Small intestine (tissue), 7 donors: ENCODE results near the gene FGD5. TPM values are rescaled to one million over a fixed set of nuclear protein-coding genes. Genes with fewer than 3 reads are reported as not detected.

Source experiments
- DNase-seq, 2 donors: peaks; one replicate each; pipeline versions ENCODE4 v3.0.0 to v3.0.0-alpha.2; 2013
- FAIRE-seq: peaks from 2 replicates; lab custom pipeline; 2012; peaks lifted over from hg19 to GRCh38; lab: Jason Lieb, UNC
- H3K27ac ChIP-seq, 3 donors: one replicate each; pipeline ENCODE4 v1.5.1; 2013; ENCODE audit warnings: low read length in 2 of 3, mild to moderate bottlenecking in 2 of 3, control low read depth in 1 of 3, inconsistent platforms in 1 of 3, low read depth in 1 of 3, moderate library complexity in 1 of 3
- H3K27me3 ChIP-seq, 3 donors: one replicate each; pipeline ENCODE4 v1.6.1; 2013; ENCODE audit warnings: low read length in 3 of 3, inconsistent platforms in 1 of 3; ENCODE audit not compliant: control insufficient read depth in 3 of 3, insufficient read depth in 3 of 3
- H3K36me3 ChIP-seq, 3 donors: one replicate each; pipeline ENCODE4 v1.6.1; 2013; ENCODE audit warnings: low read length in 3 of 3, inconsistent platforms in 1 of 3, low read depth in 1 of 3, mild to moderate bottlenecking in 1 of 3, moderate library complexity in 1 of 3; ENCODE audit not compliant: control insufficient read depth in 3 of 3, insufficient read depth in 2 of 3
- H3K4me1 ChIP-seq, 3 donors: one replicate each; pipeline ENCODE4 v1.6.1; 2013; ENCODE audit warnings: low read length in 2 of 3, inconsistent platforms in 1 of 3, low read depth in 1 of 3, mild to moderate bottlenecking in 1 of 3, moderate library complexity in 1 of 3; ENCODE audit not compliant: control insufficient read depth in 3 of 3, insufficient read depth in 2 of 3
- H3K4me3 ChIP-seq, 3 donors: one replicate each; pipeline ENCODE4 v1.5.1; 2013; ENCODE audit warnings: low read length in 3 of 3, control low read depth in 1 of 3, inconsistent platforms in 1 of 3, low read depth in 1 of 3, mild to moderate bottlenecking in 1 of 3, moderate library complexity in 1 of 3
- H3K9me3 ChIP-seq, 2 donors: one replicate each; pipeline ENCODE4 v1.6.1; 2013; ENCODE audit warnings: low read depth in 1 of 2, low read length in 1 of 2; ENCODE audit not compliant: control insufficient read depth in 2 of 2, insufficient read depth in 1 of 2
- WGBS, 3 donors: extraction: QIAGEN DNeasy Blood & Tissue Kit; methylation state at CpG; one replicate each; pipeline ENCODE4 v1.1.7; 2013; 5-methylcytosine and 5-hydroxymethylcytosine counted together
- polyA plus RNA-seq, 4 donors: library from polyadenylated mRNA; stranded (reverse) in 3 of 4; unstranded in 1 of 4; fragments of 200-250 nt in 3 of 4; fragments of 120-200 nt in 1 of 4; gene quantifications; one replicate each; pipeline versions ENCODE4 v1.2.1 to v1.2.3, GENCODE V29; 2013
- donor health status: healthy with polysubstance abuse.
- donor health status: control.
- donor health status: control.
- donor health status: Bipolar disorder and iron deficiency.
- donor health status: healthy.

Gene FGD5
- polyA plus RNA-seq, 4 donors: 3.1 to 16.1 (median 5.5) TPM

- FAIRE-seq (no peak), DNase-seq (peak; percentile 23 to 81)
- Histone ChIP-seq H3K36me3 (peaks cover 2 to 5% (median 2%) of the 10 kb centered on the region in 3 donors), H3K27ac (peak overlapping the region in 1 of 3 donors; percentile 87), H3K4me3 (no peak overlapping the region), H3K4me1 (peaks cover 0 to 48% (median 8%) of the 10 kb centered on the region in 3 donors), H3K9me3 (no peaks in the 10 kb centered on the region), H3K27me3 (no peaks in the 10 kb centered on the region)
- WGBS, 3 donors: 19 to 57% (median 33%) methylated on average over 7 of the region's 7 CpGs
Observed at GRCh38 chr3:14933820-14934425, 115.2 kb downstream of the FGD5 start.

- Histone ChIP-seq H3K4me3 (no peak overlapping the region), H3K36me3 (peaks cover 2 to 5% (median 5%) of the 10 kb centered on the region in 3 donors), H3K4me1 (peaks cover 3 to 48% (median 8%) of the 10 kb centered on the region in 3 donors), H3K27me3 (no peaks in the 10 kb centered on the region), H3K27ac (peak overlapping the region; percentile 66 to 87 (median 74)), H3K9me3 (no peaks in the 10 kb centered on the region)
- peak; percentile 88 to 93 for DNase-seq
- peak; percentile 39 for FAIRE-seq
- WGBS, 3 donors: 24 to 67% (median 42%) methylated on average over 6 of the region's 6 CpGs
Observed at GRCh38 chr3:14935592-14936345, 117.0 kb downstream of the FGD5 start.

GRCh38 chr3:14938954-14939353 is 120.2 kb downstream of the FGD5 start:
- H3K27me3 ChIP-seq: no peaks in the 10 kb centered on the region
- FAIRE-seq: no peak
- 81 to 92% (median 82%) methylated on average over 4 of the region's 4 CpGs for WGBS, 3 donors
- H3K9me3 ChIP-seq: no peaks in the 10 kb centered on the region
- peaks cover 0 to 13% (median 3%) of the 10 kb centered on the region in 3 donors for H3K36me3 ChIP-seq
- peaks cover 8 to 57% (median 15%) of the 10 kb centered on the region in 3 donors for H3K4me1 ChIP-seq
- H3K4me3 ChIP-seq: no peak overlapping the region
- H3K27ac ChIP-seq: no peak overlapping the region
- no peak for DNase-seq

- Histone ChIP-seq H3K4me3 (no peak overlapping the region), H3K9me3 (no peaks in the 10 kb centered on the region), H3K27ac (peak overlapping the region in 1 of 3 donors; percentile 23), H3K27me3 (no peaks in the 10 kb centered on the region), H3K36me3 (peaks cover 0 to 23% (median 8%) of the 10 kb centered on the region in 3 donors), H3K4me1 (peaks cover 10 to 48% (median 11%) of the 10 kb centered on the region in 3 donors)
- FAIRE-seq (no peak), DNase-seq (no peak)
- WGBS, 3 donors: 77 to 95% (median 95%) methylated on average over 1 of the region's 1 CpG
Observed at GRCh38 chr3:14941871-14942270, 123.1 kb downstream of the FGD5 start.

GRCh38 chr3:14943042-14943441 is 124.3 kb downstream of the FGD5 start:
- FAIRE-seq (no peak), DNase-seq (peak; percentile 36 to 75)
- Histone ChIP-seq H3K4me3 (peak overlapping the region in 1 of 3 donors; percentile 10), H3K27me3 (no peaks in the 10 kb centered on the region), H3K36me3 (peaks cover 0 to 23% (median 4%) of the 10 kb centered on the region in 3 donors), H3K27ac (peak overlapping the region in 2 of 3 donors; percentile 53 to 76), H3K4me1 (peaks cover 7 to 36% (median 11%) of the 10 kb centered on the region in 3 donors), H3K9me3 (no peaks in the 10 kb centered on the region)

GRCh38 chr3:14946236-14946635 is 127.5 kb downstream of the FGD5 start:
- Histone ChIP-seq H3K4me3 (peak overlapping the region; percentile 74 to 99 (median 93)), H3K27me3 (no peaks in the 10 kb centered on the region), H3K9me3 (no peaks in the 10 kb centered on the region), H3K4me1 (peaks cover 7 to 43% (median 10%) of the 10 kb centered on the region in 3 donors), H3K27ac (peak overlapping the region in 2 of 3 donors; percentile 100), H3K36me3 (peaks cover 0 to 18% (median 4%) of the 10 kb centered on the region in 3 donors)
- WGBS, 3 donors: 13 to 22% (median 15%) methylated on average over 4 of the region's 4 CpGs
- FAIRE-seq: no peak
- no peak for DNase-seq

- Histone ChIP-seq H3K27ac (peak overlapping the region; percentile 99 to 100 (median 100)), H3K4me3 (peak overlapping the region; percentile 74 to 99 (median 93)), H3K27me3 (no peaks in the 10 kb centered on the region), H3K36me3 (peaks cover 0 to 19% (median 4%) of the 10 kb centered on the region in 3 donors), H3K4me1 (peaks cover 7 to 42% (median 10%) of the 10 kb centered on the region in 3 donors), H3K9me3 (no peaks in the 10 kb centered on the region)
- WGBS, 3 donors: 0 to 2% (median 0%) methylated on average over 8 of the region's 8 CpGs
- no peak for FAIRE-seq
- DNase-seq: no peak
Observed at GRCh38 chr3:14946739-14947099, 128.0 kb downstream of the FGD5 start.

- Histone ChIP-seq H3K4me1 (peaks cover 5 to 36% (median 10%) of the 10 kb centered on the region in 3 donors), H3K36me3 (peaks cover 0 to 21% (median 4%) of the 10 kb centered on the region in 3 donors), H3K27ac (peak within 1 kb of the TSS; percentile 99 to 100 (median 100)), H3K9me3 (no peaks in the 10 kb centered on the region), H3K27me3 (no peaks in the 10 kb centered on the region), H3K4me3 (peak within 1 kb of the TSS; percentile 74 to 99 (median 93))
- FAIRE-seq (no peak), DNase-seq (peak; percentile 89 to 94)
- WGBS, 3 donors: 1% methylated on average over 55 to 108 of the region's 108 CpGs
Observed at GRCh38 chr3:14947100-14947885, 128.5 kb downstream of the FGD5 start, which contains the start of gene NR2C2. Gene NR2C2 (plus strand): TSS chr3:14947583. CDS start chr3:15003915, 56,332 bp downstream.
